Choroid plexus epithelial cell (primary cell): ENCODE results near the gene LRTM1.

Experiments
- DNase-seq: peaks from one replicate; pipeline ENCODE4 v3.0.0-alpha.2; 2010; ENCODE audit warnings: low read depth
- H3K4me3 ChIP-seq: 2 replicates; pipeline ENCODE4 v1.5.1; 2011; ENCODE audit warnings: low read depth, mild to moderate bottlenecking, control low read depth, low read length, moderate library complexity
- TF ChIP-seq, protein P1 (sequence below): conservative IDR thresholded peaks from 2 replicates; pipeline ENCODE4 v1.5.1; 2011; ENCODE audit warnings: low read depth, mild to moderate bottlenecking, control low read depth, inconsistent platforms, low read length, moderate library complexity

LRTM1 gene

DNA sequence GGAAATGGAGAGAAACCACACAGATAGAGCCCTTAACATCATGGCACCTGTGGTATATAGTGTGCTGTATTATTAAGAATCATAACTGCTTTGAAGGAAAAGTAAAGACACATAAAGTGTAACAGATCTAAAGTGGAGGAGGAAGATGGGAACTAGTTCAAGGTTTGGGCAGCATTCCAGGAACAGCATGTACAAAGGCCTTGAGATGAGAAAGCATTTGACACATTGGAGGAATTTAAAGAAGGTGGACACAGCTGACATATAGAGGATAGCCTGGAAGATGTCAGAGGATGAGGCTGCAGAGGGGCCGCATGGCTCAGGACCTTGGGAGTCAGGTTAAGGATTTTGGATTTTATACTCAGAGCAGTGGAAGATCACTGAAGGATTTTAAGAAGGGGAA, 39.0 kb downstream of the LRTM1 start:
- TF ChIP-seq, protein P1, sequence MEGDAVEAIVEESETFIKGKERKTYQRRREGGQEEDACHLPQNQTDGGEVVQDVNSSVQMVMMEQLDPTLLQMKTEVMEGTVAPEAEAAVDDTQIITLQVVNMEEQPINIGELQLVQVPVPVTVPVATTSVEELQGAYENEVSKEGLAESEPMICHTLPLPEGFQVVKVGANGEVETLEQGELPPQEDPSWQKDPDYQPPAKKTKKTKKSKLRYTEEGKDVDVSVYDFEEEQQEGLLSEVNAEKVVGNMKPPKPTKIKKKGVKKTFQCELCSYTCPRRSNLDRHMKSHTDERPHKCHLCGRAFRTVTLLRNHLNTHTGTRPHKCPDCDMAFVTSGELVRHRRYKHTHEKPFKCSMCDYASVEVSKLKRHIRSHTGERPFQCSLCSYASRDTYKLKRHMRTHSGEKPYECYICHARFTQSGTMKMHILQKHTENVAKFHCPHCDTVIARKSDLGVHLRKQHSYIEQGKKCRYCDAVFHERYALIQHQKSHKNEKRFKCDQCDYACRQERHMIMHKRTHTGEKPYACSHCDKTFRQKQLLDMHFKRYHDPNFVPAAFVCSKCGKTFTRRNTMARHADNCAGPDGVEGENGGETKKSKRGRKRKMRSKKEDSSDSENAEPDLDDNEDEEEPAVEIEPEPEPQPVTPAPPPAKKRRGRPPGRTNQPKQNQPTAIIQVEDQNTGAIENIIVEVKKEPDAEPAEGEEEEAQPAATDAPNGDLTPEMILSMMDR: no peak
- no peak overlapping the region for H3K4me3 ChIP-seq
- peak; percentile 93 for DNase-seq

DNA sequence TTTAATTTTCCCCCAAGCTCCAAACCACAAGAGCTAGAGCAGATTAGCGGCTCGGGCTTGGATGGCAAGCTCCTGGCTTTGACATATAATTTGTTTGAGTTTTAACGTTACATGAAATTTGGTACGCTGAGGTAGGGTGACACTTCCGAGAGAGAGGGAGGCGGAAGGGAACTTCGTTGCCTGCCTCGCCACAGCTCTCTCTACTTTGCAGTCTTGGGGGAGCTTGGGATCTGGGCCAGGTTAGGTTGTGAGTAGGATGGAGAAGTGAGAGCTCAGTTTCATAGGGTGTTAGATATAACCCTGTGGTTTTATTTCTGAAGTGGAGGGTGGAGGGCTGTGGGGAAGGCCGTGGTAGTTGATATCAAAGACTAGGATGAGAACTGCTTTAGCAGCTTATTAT, 39.7 kb downstream of the LRTM1 start:
- no peak overlapping the region for H3K4me3 ChIP-seq
- no peak for DNase-seq
- TF ChIP-seq, protein P1: no peak

- TF ChIP-seq, protein P1: no peak
- H3K4me3 ChIP-seq: no peak overlapping the region
- DNase-seq: peak; percentile 92
Observed at GRCh38 chr3:54882129-54882833, 45.6 kb downstream of the LRTM1 start.

- H3K4me3 ChIP-seq: no peak overlapping the region
- DNase-seq: no peak
- TF ChIP-seq, protein P1: no peak
Observed at GRCh38 chr3:54878145-54878544, 49.7 kb downstream of the LRTM1 start.

DNA sequence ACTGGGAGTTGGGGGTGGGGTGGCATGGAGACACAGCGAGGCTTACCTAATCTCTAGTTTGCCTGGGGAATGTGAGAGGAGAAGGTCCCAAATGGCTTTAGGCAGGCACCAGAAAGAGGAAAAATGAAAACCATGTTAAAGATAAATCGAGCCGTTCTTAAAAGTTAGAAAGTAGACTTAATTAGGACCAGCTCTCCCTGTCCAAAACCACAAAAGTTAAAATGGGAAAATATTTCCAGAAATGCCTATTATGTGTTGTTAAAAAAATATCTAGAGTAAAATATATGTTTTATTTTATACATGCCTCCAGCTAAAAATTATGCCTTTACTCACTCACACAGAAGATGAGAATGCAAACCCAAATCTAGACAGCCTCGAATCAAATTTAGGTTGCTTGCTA, 50.1 kb downstream of the LRTM1 start:
- TF ChIP-seq, protein P1: no peak
- no peak overlapping the region for H3K4me3 ChIP-seq
- no peak for DNase-seq

GRCh38 chr3:54876694-54877093, 51.2 kb downstream of the LRTM1 start:
- TF ChIP-seq, protein P1: no peak
- no peak for DNase-seq
- H3K4me3 ChIP-seq: no peak overlapping the region

DNA sequence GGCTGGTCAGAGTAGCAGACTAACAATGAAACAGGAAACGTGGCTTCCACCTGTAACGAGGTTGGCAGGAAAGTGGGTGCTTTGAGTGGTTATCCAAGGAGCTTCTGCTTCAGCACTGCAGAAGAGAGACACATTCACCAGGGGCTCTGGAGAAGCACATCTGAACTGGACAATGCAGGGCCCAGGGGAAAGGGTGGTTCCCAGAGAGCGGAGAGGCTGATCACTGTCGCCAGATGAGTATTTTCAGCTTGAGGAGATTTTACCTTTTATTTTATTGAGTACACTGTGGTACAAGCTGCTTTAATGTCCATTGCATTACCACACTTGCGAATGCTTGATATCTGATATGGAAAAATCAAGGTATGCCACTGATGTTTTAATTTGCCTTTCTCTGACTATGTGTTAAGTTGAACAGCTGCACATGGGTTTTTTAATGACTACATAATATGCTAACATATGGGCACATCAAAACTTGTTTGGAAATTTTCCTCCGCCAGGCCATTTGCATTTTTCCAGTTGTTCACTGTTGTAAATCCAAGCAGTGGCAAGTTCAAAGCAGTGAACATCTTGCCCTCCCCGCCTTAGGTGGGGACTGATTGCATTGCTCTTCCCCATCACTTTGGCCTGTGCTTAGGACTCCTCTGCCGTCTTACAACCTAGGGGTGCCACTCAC, 52.1 kb downstream of the LRTM1 start:
- H3K4me3 ChIP-seq: no peak overlapping the region
- TF ChIP-seq, protein P1: no peak
- DNase-seq: no peak
